CD4-positive, alpha-beta T cell (primary cell): ENCODE data around the gene GPD2. TPM values are rescaled to one million over a fixed set of nuclear protein-coding genes. Genes with fewer than 3 reads are reported as not detected.

Source experiments
- ATAC-seq: fragments of 200-7000 bp; cut with Tn5 transposase; one replicate; pipeline ENCODE4 v1.10.0; 2022; ENCODE audit warnings: mild to moderate bottlenecking; ENCODE audit not compliant: poor library complexity
- CTCF ChIA-PET: fragments of 350-600 bp; sonication (Branson Sonifier 250); formaldehyde crosslinking; loops from one replicate; lab custom pipeline; 2021; ENCODE audit warnings: antibody characterized with exemption, inconsistent platforms; lab: Charles Lee
- POLR2A ChIA-PET: fragments of 350-600 bp; sonication (Branson Sonifier 250); formaldehyde crosslinking; loops from one replicate; lab custom pipeline; 2021; ENCODE audit warnings: antibody characterized with exemption, inconsistent platforms; lab: Charles Lee
- DNase-seq, 14 experiments: peaks; one replicate each; pipeline ENCODE4 v3.0.0-alpha.2; 2013 to 2020; ENCODE audit warnings: mixed read lengths in 2 of 14
- H3K27ac ChIP-seq, 2 donors: one replicate each; pipeline versions ENCODE4 v1.5.1 to v1.7.0; 2013; ENCODE audit warnings: low read length in 2 of 2, low read depth in 1 of 2, mild to moderate bottlenecking in 1 of 2
- H3K27me3 ChIP-seq, 2 experiments: 1 replicate in 1 of 2; 2 replicates in 1 of 2; pipeline versions ENCODE4 v1.6.1 to v1.7.0; 2013; ENCODE audit warnings: low read length in 2 of 2, control low read depth in 1 of 2, mild to moderate bottlenecking in 1 of 2, moderate library complexity in 1 of 2; ENCODE audit not compliant: insufficient read depth in 2 of 2, control insufficient read depth in 1 of 2
- H3K36me3 ChIP-seq: one replicate; pipeline ENCODE4 v1.6.1; 2013; ENCODE audit warnings: low read length, control low read depth; ENCODE audit not compliant: insufficient read depth
- H3K4me1 ChIP-seq: one replicate; pipeline ENCODE4 v1.6.1; 2013; ENCODE audit warnings: low read length, control low read depth; ENCODE audit not compliant: insufficient read depth
- H3K4me3 ChIP-seq: one replicate; pipeline ENCODE4 v1.5.1; 2013; ENCODE audit warnings: mild to moderate bottlenecking, low read length, moderate library complexity
- H3K9me3 ChIP-seq, 2 experiments: 1 replicate in 1 of 2; 2 replicates in 1 of 2; pipeline versions ENCODE4 v1.6.1 to v1.7.0; 2013; ENCODE audit warnings: low read length in 2 of 2, mild to moderate bottlenecking in 2 of 2, control low read depth in 1 of 2, moderate library complexity in 1 of 2; ENCODE audit not compliant: control insufficient read depth in 1 of 2, insufficient read depth in 1 of 2
- H3K27ac Mint-ChIP-seq: one replicate; pipeline ENCODE4 v1.8.0; 2020; ENCODE audit warnings: mixed read lengths
- H3K27me3 Mint-ChIP-seq: one replicate; pipeline ENCODE4 v1.8.0; 2021; ENCODE audit warnings: mixed read lengths
- H3K36me3 Mint-ChIP-seq: one replicate; pipeline ENCODE4 v1.8.0; 2021; ENCODE audit warnings: low read depth, mixed read lengths
- H3K4me1 Mint-ChIP-seq: one replicate; pipeline ENCODE4 v1.8.0; 2021; ENCODE audit warnings: low read depth, mixed read lengths
- H3K4me3 Mint-ChIP-seq: one replicate; pipeline ENCODE4 v1.8.0; 2020; ENCODE audit warnings: mild to moderate bottlenecking, mixed read lengths
- H3K9me3 Mint-ChIP-seq: one replicate; pipeline ENCODE4 v1.8.0; 2020; ENCODE audit warnings: mixed read lengths
- CTCF ChIP-seq: fragments of 200-600 bp; IDR thresholded peaks from one replicate; pipeline ENCODE4 v1.8.0; 2022; ENCODE audit warnings: antibody characterized with exemption, mild to moderate bottlenecking
- intact Hi-C, 2 experiments: fragments of 100-400 bp; cut with DNase I in 1 of 2; cut with micrococcal nuclease in 1 of 2; formaldehyde crosslinking; loops; one replicate each; pipeline versions ENCODE4 v1.15.1 to v1.9.0; 2023 to 2025; cut with DNase I, micrococcal nuclease
- total RNA-seq, 174 experiments: library from RNA in 2 of 174; stranded (reverse) in 2 of 174; gene quantifications; one replicate each; pipeline ENCODE4 v1.2.3 and lab custom pipeline; 2021 to 2026

The GPD2 gene
- total RNA-seq, 2 experiments from 2014 or later, result 6.2 to 6.7 TPM

- peaks cover 42% of the 10 kb centered on the region for H3K4me1 Mint-ChIP-seq
- H3K27ac Mint-ChIP-seq, result no peak overlapping the region
Observed at GRCh38 chr2:156457523-156458517, 21.6 kb downstream of the GPD2 start.

GRCh38 chr2:156459720-156460119, 23.5 kb downstream of the GPD2 start:
- ChIA-PET POLR2A (no interaction called here), CTCF (no interaction called here)
- Mint-ChIP-seq H3K27ac (no peak overlapping the region), H3K4me3 (no peak overlapping the region), H3K4me1 (peaks cover 29% of the 10 kb centered on the region), H3K36me3 (no peaks in the 10 kb centered on the region), H3K27me3 (no peaks in the 10 kb centered on the region), H3K9me3 (no peaks in the 10 kb centered on the region)
- Histone ChIP-seq H3K36me3 (no peaks in the 10 kb centered on the region), H3K27me3 (no peaks in the 10 kb centered on the region), H3K9me3 (no peaks in the 10 kb centered on the region), H3K4me3 (no peak overlapping the region), H3K27ac (no peak overlapping the region), H3K4me1 (no peaks in the 10 kb centered on the region)
- ATAC-seq, result no peak
- DNase-seq, result no peak
- intact Hi-C loops, result no loop called here
- no peak for TF ChIP-seq CTCF

More at GRCh38 chr2:156457523-156458517, 21.6 kb downstream of the GPD2 start:
- CTCF ChIA-PET, result no interaction called here
- ATAC-seq, result no peak
- no peak for DNase-seq
- Histone ChIP-seq H3K4me3 (no peak overlapping the region), H3K4me1 (no peaks in the 10 kb centered on the region), H3K27me3 (no peaks in the 10 kb centered on the region), H3K9me3 (no peaks in the 10 kb centered on the region), H3K36me3 (no peaks in the 10 kb centered on the region), H3K27ac (no peak overlapping the region)
- H3K4me3 Mint-ChIP-seq, result no peak overlapping the region
- no peak for TF ChIP-seq CTCF
- intact Hi-C loops, result no loop called here
- H3K27me3 Mint-ChIP-seq, result no peaks in the 10 kb centered on the region
- no peaks in the 10 kb centered on the region for H3K9me3 Mint-ChIP-seq
- peaks cover 1% of the 10 kb centered on the region for H3K36me3 Mint-ChIP-seq
- POLR2A ChIA-PET, result no interaction called here

- H3K4me1 Mint-ChIP-seq, result peaks cover 28% of the 10 kb centered on the region
- no peak overlapping the region for H3K27ac Mint-ChIP-seq
- H3K36me3 ChIP-seq, result no peaks in the 10 kb centered on the region
- H3K27ac ChIP-seq, result no peak overlapping the region
- H3K36me3 Mint-ChIP-seq, result no peaks in the 10 kb centered on the region
- POLR2A ChIA-PET, result interaction anchor here (1.0 kb wide), 1 partner anchor 28 kb away, joined by 3 read pairs; the partner anchor contains the start of gene GPD2
- intact Hi-C loops, result no loop called here
- no peak overlapping the region for H3K4me3 Mint-ChIP-seq
- H3K27me3 ChIP-seq, result no peaks in the 10 kb centered on the region
- no peaks in the 10 kb centered on the region for H3K9me3 Mint-ChIP-seq
- H3K4me3 ChIP-seq, result no peak overlapping the region
- CTCF ChIA-PET, result interaction anchor here (1.5 kb wide), 1 partner anchor 129 kb away, joined by 3 read pairs; no protein-coding TSS in a partner anchor
- no peaks in the 10 kb centered on the region for H3K4me1 ChIP-seq
- DNase-seq, result no peak
- no peaks in the 10 kb centered on the region for H3K27me3 Mint-ChIP-seq
- H3K9me3 ChIP-seq, result no peaks in the 10 kb centered on the region
- no peak for TF ChIP-seq CTCF
- ATAC-seq, result no peak
Observed at GRCh38 chr2:156464106-156464505, 27.9 kb downstream of the GPD2 start.
